ENCODE results near the gene ADAM22. TPM values are rescaled to one million over a fixed set of nuclear protein-coding genes. Genes with fewer than 3 reads are reported as not detected.

Gene ADAM22
- total RNA-seq, 1 experiment from 2014 or later = 7.1 TPM

GRCh38 chr7:88167223-88167622 is 233.2 kb downstream of the ADAM22 start:
- no peaks in the 10 kb centered on the region for H3K9me3 ChIP-seq (ENCODE audit: low read depth, low read length, poor library complexity, severe bottlenecking)
- H3K36me3 ChIP-seq (ENCODE audit: insufficient read depth, low read length, poor library complexity, severe bottlenecking) = no peaks in the 10 kb centered on the region
- no peak for DNase-seq (ENCODE audit: low spot score)
- intact Hi-C loops (cut with micrococcal nuclease; ENCODE audit: unreplicated experiment) = loop anchor here (10.0 kb wide), 1 partner anchor 662 kb away; no protein-coding TSS in a partner anchor
- no TSS peak for BruUV-seq (replicated peaks)
- H3K4me1 ChIP-seq (ENCODE audit: insufficient read depth, low read length, poor library complexity, severe bottlenecking) = no peaks in the 10 kb centered on the region
- no peak for TF ChIP-seq EZH2 (IDR thresholded peaks at IDR 0.05; ENCODE audit: borderline replicate concordance, low read depth, low read length, poor library complexity, severe bottlenecking)
- TF ChIP-seq, protein P1, sequence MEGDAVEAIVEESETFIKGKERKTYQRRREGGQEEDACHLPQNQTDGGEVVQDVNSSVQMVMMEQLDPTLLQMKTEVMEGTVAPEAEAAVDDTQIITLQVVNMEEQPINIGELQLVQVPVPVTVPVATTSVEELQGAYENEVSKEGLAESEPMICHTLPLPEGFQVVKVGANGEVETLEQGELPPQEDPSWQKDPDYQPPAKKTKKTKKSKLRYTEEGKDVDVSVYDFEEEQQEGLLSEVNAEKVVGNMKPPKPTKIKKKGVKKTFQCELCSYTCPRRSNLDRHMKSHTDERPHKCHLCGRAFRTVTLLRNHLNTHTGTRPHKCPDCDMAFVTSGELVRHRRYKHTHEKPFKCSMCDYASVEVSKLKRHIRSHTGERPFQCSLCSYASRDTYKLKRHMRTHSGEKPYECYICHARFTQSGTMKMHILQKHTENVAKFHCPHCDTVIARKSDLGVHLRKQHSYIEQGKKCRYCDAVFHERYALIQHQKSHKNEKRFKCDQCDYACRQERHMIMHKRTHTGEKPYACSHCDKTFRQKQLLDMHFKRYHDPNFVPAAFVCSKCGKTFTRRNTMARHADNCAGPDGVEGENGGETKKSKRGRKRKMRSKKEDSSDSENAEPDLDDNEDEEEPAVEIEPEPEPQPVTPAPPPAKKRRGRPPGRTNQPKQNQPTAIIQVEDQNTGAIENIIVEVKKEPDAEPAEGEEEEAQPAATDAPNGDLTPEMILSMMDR (conservative IDR thresholded peaks at IDR 0.05; ENCODE audit: low read depth, low read length) = no peak
- CTCF ChIA-PET = no interaction called here
- H3K27me3 ChIP-seq (replicated peaks; ENCODE audit: insufficient read depth, low read depth, low read length, poor library complexity) = no peaks in the 10 kb centered on the region
- POLR2A ChIA-PET (ENCODE audit: low non-redundant PET) = no interaction called here
- H3K27ac ChIP-seq (ENCODE audit: low read depth, low read length, poor library complexity, severe bottlenecking) = no peak overlapping the region
- no peak overlapping the region for H3K4me3 ChIP-seq (ENCODE audit: low read depth, low read length, poor library complexity, severe bottlenecking)

- intact Hi-C loops (cut with micrococcal nuclease; ENCODE audit: unreplicated experiment) = loop anchor here (10.0 kb wide), 1 partner anchor 663 kb away; no protein-coding TSS in a partner anchor
- Histone ChIP-seq H3K9me3 (ENCODE audit: low read depth, low read length, poor library complexity, severe bottlenecking) (no peaks in the 10 kb centered on the region), H3K27ac (ENCODE audit: low read depth, low read length, poor library complexity, severe bottlenecking) (no peak overlapping the region), H3K36me3 (ENCODE audit: insufficient read depth, low read length, poor library complexity, severe bottlenecking) (no peaks in the 10 kb centered on the region), H3K4me1 (ENCODE audit: insufficient read depth, low read length, poor library complexity, severe bottlenecking) (no peaks in the 10 kb centered on the region), H3K27me3 (replicated peaks; ENCODE audit: insufficient read depth, low read depth, low read length, poor library complexity) (no peaks in the 10 kb centered on the region), H3K4me3 (ENCODE audit: low read depth, low read length, poor library complexity, severe bottlenecking) (no peak overlapping the region)
- ChIA-PET POLR2A (ENCODE audit: low non-redundant PET) (no interaction called here), CTCF (interaction anchor here (0.7 kb wide), 1 partner anchor 163 kb away, joined by 3 read pairs; no protein-coding TSS in a partner anchor)
- BruUV-seq (replicated peaks) = no TSS peak
- TF ChIP-seq EZH2 (IDR thresholded peaks at IDR 0.05; ENCODE audit: borderline replicate concordance, low read depth, low read length, poor library complexity, severe bottlenecking) = no peak
- TF ChIP-seq, protein P1 (conservative IDR thresholded peaks at IDR 0.05; ENCODE audit: low read depth, low read length) = no peak
- DNase-seq (ENCODE audit: low spot score) = no peak
Observed at GRCh38 chr7:88167721-88168120, 233.7 kb downstream of the ADAM22 start.

GRCh38 chr7:88169717-88170320 is 235.8 kb downstream of the ADAM22 start:
- Histone ChIP-seq H3K4me3 (ENCODE audit: low read depth, low read length, poor library complexity, severe bottlenecking) (no peak overlapping the region), H3K27ac (ENCODE audit: low read depth, low read length, poor library complexity, severe bottlenecking) (no peak overlapping the region), H3K36me3 (ENCODE audit: insufficient read depth, low read length, poor library complexity, severe bottlenecking) (no peaks in the 10 kb centered on the region), H3K9me3 (ENCODE audit: low read depth, low read length, poor library complexity, severe bottlenecking) (no peaks in the 10 kb centered on the region), H3K27me3 (replicated peaks; ENCODE audit: insufficient read depth, low read depth, low read length, poor library complexity) (no peaks in the 10 kb centered on the region), H3K4me1 (ENCODE audit: insufficient read depth, low read length, poor library complexity, severe bottlenecking) (no peaks in the 10 kb centered on the region)
- CTCF ChIA-PET = interaction anchor here (1.5 kb wide), 1 partner anchor 236 kb away, joined by 3 read pairs; the partner anchor contains the start of gene ADAM22
- BruUV-seq (replicated peaks) = no TSS peak
- TF ChIP-seq, protein P1 (conservative IDR thresholded peaks at IDR 0.05; ENCODE audit: low read depth, low read length) = peak; percentile 70
- no peak for TF ChIP-seq EZH2 (IDR thresholded peaks at IDR 0.05; ENCODE audit: borderline replicate concordance, low read depth, low read length, poor library complexity, severe bottlenecking)
- peak; percentile 19 for DNase-seq (ENCODE audit: low spot score)
- POLR2A ChIA-PET (ENCODE audit: low non-redundant PET) = no interaction called here
- intact Hi-C loops (cut with micrococcal nuclease; ENCODE audit: unreplicated experiment) = loop anchor here (5.0 to 10.0 kb wide), 2 partner anchors 373 to 665 kb away; no protein-coding TSS in a partner anchor

All from A673 (cell line).